NCI-H2196 (cell line): ENCODE data around the gene E2F2.
"Not testable (repeated sequence)": the region's sequence is repeated elsewhere in the genome, so short reads cannot be mapped to it uniquely, and the experiment has no call there.

Experiments
- DNase-seq: peaks from one replicate; lab custom pipeline; 2025; ENCODE audit not compliant: unreplicated experiment; lab: John Stamatoyannopoulos, UW

The E2F2 gene

GRCh38 chr1:23551849-23552248 is 20.8 kb upstream of the E2F2 start:
- DNase-seq, result no peak

DNA sequence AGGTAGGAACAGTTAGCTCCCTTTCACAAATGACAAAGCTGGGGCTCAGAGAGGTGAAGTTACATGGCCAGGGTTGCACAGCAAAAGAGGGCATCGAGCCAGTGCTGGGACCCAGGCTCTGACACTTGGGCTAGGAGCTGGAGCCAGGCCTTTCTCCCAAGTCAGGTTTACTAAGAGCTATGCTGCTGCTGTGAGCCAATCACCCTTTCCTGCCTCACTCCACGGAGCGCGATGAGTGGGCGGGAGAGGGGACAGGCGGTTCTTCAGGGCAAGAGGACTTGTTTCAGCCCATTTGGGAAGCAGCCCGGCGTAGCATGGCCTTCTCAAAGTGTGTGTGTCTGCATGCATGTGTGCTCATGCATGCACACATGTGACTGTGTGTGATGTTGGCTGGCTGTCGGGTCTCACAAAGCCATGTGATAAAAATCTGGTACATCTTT is 17.7 kb upstream of the E2F2 start:
- DNase-seq, result no peak

- DNase-seq, result no peak
Measured at GRCh38 chr1:23546897-23547584, 16.0 kb upstream of the E2F2 start.

GRCh38 chr1:23545851-23546250 is 14.8 kb upstream of the E2F2 start:
- no peak for DNase-seq

DNA sequence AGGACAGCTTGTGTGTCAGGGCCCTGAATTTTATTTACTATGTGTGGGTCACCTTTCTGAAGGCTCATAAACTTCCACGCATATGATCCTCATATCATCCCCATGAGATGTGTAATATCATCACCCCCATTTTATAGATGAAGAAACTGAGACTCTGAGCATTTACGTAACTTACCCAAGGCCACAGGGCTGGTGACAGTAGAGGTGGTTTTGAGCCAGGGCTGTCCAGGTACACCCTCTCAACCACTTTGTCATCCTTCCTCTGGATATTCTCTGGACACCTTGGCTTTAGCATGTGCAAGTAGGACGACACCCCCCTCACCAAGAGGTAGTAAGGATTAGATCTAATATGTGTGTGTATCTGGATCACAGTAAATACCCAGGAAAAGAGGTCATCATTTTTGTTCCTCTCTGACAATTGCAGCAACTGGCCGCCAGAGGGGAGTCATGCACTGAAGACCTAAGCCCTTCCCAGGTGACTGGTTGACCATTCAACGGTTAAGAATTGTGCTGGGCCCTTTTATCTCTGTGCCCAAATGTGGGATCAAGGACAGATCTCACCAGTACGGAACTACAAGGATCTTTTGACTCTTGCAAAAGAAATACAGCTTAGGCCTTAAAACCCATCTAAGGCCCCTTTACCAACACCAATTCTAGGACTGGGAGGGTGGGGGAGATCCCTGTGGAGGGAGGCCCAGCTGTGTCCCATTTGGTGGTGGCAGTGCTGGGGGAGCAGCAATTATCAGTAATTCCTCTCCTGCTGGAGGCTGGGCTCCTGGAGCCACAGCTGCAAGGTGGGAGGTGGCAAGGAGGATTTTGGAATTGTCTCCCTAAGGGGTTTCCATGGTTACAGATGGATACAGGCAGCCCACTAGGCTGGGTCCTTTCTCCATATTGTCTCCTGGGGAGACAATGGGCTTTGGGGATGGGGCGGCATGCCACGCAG is 13.7 kb upstream of the E2F2 start:
- DNase-seq, result peak; percentile 87

- no peak for DNase-seq
Measured at GRCh38 chr1:23543707-23544443, 12.8 kb upstream of the E2F2 start.

GRCh38 chr1:23542940-23543339 is 11.9 kb upstream of the E2F2 start:
- DNase-seq, result not testable (repeated sequence)

- peak; percentile 93 for DNase-seq
Measured at GRCh38 chr1:23539698-23540266, 8.7 kb upstream of the E2F2 start.

DNA sequence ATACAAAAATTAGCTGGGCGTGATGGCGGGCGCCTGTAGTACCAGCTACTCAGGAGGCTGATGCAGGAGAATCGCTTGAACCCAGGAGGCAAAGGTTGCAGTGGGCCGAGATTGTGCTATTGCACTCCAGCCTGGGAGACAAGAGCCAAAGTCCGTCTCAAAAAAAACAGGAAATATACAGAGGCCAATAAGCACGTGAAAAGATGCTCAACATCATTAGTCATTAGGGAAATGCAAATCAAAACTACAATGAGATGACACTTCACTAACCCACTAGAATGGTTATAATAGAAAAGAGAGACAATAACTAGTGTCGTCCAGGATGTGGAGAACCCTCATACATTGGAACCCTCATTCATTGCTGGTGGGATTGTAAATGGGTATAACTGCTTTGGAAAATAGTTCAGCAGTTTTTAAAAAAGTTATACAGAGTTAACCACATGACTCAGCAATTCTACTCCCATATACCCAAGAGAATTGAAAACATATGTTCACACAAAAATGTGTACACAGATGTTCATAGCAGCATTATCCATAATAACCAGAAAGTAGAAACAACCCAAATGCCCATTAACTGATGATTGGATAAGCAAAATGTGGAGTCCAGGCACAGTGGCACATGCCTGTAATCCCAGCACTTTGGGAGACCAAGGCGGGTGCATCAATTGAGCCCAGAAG is 6.4 kb upstream of the E2F2 start:
- DNase-seq, result no peak

GRCh38 chr1:23533246-23534023 is 2.4 kb upstream of the E2F2 start:
- DNase-seq, result no peak

- DNase-seq, result peak; percentile 58
Measured at GRCh38 chr1:23531562-23532094, 595 bp upstream of the E2F2 start.

- peak; percentile 49 for DNase-seq
Measured at GRCh38 chr1:23530087-23530746, 816 bp downstream of the E2F2 start.

GRCh38 chr1:23529146-23530086 is 1.6 kb downstream of the E2F2 start:
- DNase-seq, result no peak

- peak; percentile 82 for DNase-seq
Measured at GRCh38 chr1:23528250-23528978, 2.6 kb downstream of the E2F2 start.

DNA sequence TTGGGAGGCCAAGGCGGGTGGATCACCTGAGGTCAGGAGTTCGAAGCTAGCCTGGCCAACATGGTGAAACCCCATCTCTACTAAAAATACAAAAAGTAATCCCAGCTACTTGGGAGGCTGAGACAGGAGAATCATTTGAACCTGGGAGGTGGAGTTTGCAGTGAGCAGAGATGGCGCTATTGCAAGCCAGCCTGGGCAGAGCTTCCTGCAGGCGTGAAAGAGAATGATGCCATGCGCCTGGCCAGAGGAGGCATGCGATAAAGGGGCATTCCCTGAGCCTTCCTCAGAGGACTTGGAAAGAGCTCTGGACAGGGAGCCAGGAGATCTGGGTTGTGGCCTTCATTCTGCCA is 3.2 kb downstream of the E2F2 start:
- no peak for DNase-seq

DNA sequence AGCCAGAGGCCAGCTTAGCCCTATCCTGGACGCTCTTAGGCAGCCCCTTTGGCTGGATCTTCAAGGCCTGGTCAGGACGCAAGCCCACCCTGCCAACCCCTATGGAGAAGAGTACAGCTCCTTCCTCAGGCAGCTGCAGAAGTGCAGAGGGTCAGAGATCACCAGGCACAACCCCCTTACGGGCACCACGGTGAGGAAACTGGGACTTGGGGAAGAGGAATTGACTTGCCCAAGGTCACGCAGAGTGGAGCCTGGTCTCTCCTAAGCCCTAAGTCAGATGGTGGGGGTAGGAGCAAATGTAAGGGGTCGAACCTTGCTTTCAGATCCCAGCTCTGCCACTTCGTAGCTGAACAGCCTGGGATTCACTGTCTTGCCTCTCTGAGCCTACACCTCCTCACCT is 3.7 kb downstream of the E2F2 start:
- no peak for DNase-seq

DNA sequence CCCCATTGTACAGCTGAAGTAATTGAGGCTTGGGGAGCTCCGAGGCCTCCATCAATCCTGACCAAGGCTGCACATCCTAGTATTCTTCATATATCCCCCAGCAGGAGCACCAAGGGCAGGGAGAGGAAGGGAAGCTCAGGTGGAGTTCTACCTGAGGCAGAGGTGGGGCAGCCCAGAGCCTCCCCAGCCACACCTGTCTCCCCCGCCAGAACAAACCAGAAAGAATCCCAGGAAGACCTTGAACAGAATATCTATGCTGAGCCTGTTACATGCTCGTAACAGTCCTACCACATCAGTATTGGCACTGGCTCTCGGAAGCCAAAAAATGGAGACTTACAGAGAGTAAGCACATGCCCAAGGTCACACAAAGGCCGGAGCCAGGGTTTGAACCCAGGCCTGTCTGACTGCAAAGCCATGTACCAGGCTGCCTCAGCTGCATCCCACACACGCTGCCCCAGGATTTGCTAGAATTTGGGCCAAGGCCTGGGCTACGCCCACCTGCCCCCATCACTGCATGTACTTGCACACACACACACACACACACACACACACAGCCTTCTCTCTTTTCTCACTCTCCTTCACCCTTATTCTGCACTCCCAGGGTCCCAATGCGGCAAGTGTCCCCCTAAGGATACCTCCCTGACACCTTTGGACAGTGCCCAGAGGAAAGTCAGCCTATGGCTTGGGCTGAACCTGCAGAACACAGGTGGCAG is 4.5 kb downstream of the E2F2 start:
- DNase-seq, result no peak
